Prostate gland (tissue), 2 donors: ENCODE measurements around the gene CAD. TPM values are rescaled to one million over a fixed set of nuclear protein-coding genes. Genes with fewer than 3 reads are reported as not detected.

Experiments used
- DNase-seq: peaks from one replicate; pipeline ENCODE4 v3.0.0-alpha.2; 2019; ENCODE audit warnings: low spot score
- H3K27ac ChIP-seq, 2 donors: fragments of 200-600 bp; sonication (generic); 2 replicates each; pipeline ENCODE4 v1.5.1; 2017 to 2019
- H3K27me3 ChIP-seq: fragments of 200-600 bp; sonication (generic); replicated peaks from 2 replicates; pipeline ENCODE4 v1.5.1; 2019; ENCODE audit not compliant: insufficient read depth
- H3K36me3 ChIP-seq, 2 donors: fragments of 200-600 bp; sonication (generic); 1 replicate in 1 of 2; 2 replicates in 1 of 2; pipeline versions ENCODE4 v1.5.1 to v1.8.1; 2017 to 2019
- H3K4me1 ChIP-seq: fragments of 200-600 bp; sonication (generic); replicated peaks from 2 replicates; pipeline ENCODE4 v1.5.1; 2019
- H3K4me3 ChIP-seq, 2 donors: fragments of 200-600 bp; sonication (generic); 2 replicates each; pipeline ENCODE4 v1.5.1; 2017 to 2019
- H3K9me3 ChIP-seq: fragments of 200-600 bp; sonication (generic); 2 replicates; pipeline ENCODE4 v1.5.1; 2017
- POLR2A ChIP-seq: fragments of 450-650 bp; IDR thresholded peaks from one replicate; pipeline ENCODE4 v1.6.1; 2016; ENCODE audit warnings: antibody characterized with exemption, mild to moderate bottlenecking
- POLR2AphosphoS5 ChIP-seq: sonication (generic); formaldehyde crosslinking; IDR thresholded peaks from one replicate; pipeline ENCODE4 v1.6.1; 2017; ENCODE audit warnings: antibody characterized with exemption
- WGBS: methylation state at CpG from one replicate; pipeline ENCODE4 v1.1.5; 2018; 5-methylcytosine and 5-hydroxymethylcytosine counted together
- intact Hi-C: fragments of 100-400 bp; cut with DNase I; formaldehyde crosslinking; loops from one replicate; pipeline ENCODE4 v1.14.2; 2022
- total RNA-seq, 2 donors: library from RNA; depleted of rRNA; stranded (reverse); fragments of >200 nt; gene quantifications; one replicate each; pipeline ENCODE4 v1.1.0, GENCODE V29; 2016
- TF ChIP-seq, protein P1 (sequence below), 4 experiments: fragments of 200-600 bp in 2 of 4; fragments of 450-650 bp in 2 of 4; sonication (generic) in 2 of 4; IDR thresholded peaks; 1 replicate in 3 of 4; 2 replicates in 1 of 4; pipeline ENCODE4 v1.5.1; 2016 to 2019; ENCODE audit warnings: antibody characterized with exemption in 4 of 4, mild to moderate bottlenecking in 2 of 4, moderate library complexity in 2 of 4

The CAD gene
- total RNA-seq, 2 donors from 2014 or later: 16.0 to 63.6 TPM

DNA sequence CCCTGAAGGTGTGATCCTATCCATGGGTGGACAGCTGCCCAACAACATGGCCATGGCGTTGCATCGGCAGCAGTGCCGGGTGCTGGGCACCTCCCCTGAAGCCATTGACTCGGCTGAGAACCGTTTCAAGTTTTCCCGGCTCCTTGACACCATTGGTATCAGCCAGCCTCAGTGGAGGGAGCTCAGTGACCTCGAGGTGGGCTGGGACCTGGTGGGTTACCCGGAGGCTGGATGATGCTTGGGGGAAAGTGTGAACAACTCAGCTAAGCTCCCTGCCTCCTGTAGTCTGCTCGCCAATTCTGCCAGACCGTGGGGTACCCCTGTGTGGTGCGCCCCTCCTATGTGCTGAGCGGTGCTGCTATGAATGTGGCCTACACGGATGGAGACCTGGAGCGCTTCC lies 16.2 kb downstream of the CAD start:
- H3K27ac ChIP-seq: no peak overlapping the region
- H3K9me3 ChIP-seq: no peaks in the 10 kb centered on the region
- intact Hi-C loops: no loop called here
- H3K4me1 ChIP-seq: no peaks in the 10 kb centered on the region
- WGBS: 93% methylated on average over 14 of the region's 14 CpGs
- no peak overlapping the region for H3K4me3 ChIP-seq
- no peaks in the 10 kb centered on the region for H3K27me3 ChIP-seq
- peaks cover 2 to 45% of the 10 kb centered on the region in 2 donors for H3K36me3 ChIP-seq
- DNase-seq: no peak
- TF ChIP-seq POLR2A (no peak), POLR2AphosphoS5 (no peak)
- TF ChIP-seq, protein P1, sequence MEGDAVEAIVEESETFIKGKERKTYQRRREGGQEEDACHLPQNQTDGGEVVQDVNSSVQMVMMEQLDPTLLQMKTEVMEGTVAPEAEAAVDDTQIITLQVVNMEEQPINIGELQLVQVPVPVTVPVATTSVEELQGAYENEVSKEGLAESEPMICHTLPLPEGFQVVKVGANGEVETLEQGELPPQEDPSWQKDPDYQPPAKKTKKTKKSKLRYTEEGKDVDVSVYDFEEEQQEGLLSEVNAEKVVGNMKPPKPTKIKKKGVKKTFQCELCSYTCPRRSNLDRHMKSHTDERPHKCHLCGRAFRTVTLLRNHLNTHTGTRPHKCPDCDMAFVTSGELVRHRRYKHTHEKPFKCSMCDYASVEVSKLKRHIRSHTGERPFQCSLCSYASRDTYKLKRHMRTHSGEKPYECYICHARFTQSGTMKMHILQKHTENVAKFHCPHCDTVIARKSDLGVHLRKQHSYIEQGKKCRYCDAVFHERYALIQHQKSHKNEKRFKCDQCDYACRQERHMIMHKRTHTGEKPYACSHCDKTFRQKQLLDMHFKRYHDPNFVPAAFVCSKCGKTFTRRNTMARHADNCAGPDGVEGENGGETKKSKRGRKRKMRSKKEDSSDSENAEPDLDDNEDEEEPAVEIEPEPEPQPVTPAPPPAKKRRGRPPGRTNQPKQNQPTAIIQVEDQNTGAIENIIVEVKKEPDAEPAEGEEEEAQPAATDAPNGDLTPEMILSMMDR (IDR thresholded peaks at IDR 0.05): no peak

DNA sequence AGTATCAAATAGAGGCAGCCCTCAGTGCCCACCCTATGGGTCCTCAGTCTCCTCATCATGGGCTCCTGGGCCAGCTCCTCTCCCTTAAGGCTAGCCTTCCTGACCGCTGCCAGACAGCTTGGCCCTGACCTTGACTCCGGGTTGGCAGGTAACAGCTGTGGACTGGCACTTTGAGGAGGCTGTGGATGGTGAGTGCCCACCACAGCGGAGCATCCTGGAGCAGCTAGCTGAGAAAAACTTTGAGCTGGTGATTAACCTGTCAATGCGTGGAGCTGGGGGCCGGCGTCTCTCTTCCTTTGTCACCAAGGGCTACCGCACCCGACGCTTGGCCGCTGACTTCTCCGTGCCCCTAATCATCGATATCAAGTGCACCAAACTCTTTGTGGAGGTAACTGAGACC lies 19.0 kb downstream of the CAD start:
- peaks cover 2 to 60% of the 10 kb centered on the region in 2 donors for H3K36me3 ChIP-seq
- DNase-seq: no peak
- intact Hi-C loops: no loop called here
- no peak for TF ChIP-seq POLR2A
- TF ChIP-seq POLR2AphosphoS5: no peak
- TF ChIP-seq, protein P1 (IDR thresholded peaks at IDR 0.05): no peak
- no peaks in the 10 kb centered on the region for H3K9me3 ChIP-seq
- H3K4me3 ChIP-seq: no peak overlapping the region
- H3K27me3 ChIP-seq: no peaks in the 10 kb centered on the region
- H3K4me1 ChIP-seq: no peaks in the 10 kb centered on the region
- WGBS: 94% methylated on average over 12 of the region's 12 CpGs
- H3K27ac ChIP-seq: no peak overlapping the region

DNA sequence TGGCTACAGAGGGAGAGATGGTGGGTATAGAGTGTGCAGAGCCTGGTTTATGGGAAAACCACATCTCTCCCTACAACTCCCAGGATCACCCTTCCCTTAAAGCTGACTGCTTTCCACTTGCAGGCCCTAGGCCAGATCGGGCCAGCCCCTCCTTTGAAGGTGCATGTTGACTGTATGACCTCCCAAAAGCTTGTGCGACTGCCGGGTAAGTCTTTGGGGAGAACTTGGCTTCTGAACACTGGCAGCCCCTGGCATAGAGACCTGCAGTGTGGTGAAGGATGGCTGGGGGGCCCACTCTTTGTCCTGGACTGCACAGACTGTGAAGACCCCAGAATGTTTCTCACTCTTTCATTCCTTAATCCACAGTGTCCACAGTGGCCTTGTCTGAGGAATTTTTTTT lies 19.5 kb downstream of the CAD start:
- Histone ChIP-seq H3K9me3 (no peaks in the 10 kb centered on the region), H3K36me3 (peaks cover 6 to 56% of the 10 kb centered on the region in 2 donors), H3K27ac (no peak overlapping the region), H3K4me1 (no peaks in the 10 kb centered on the region), H3K4me3 (no peak overlapping the region), H3K27me3 (no peaks in the 10 kb centered on the region)
- no peak for DNase-seq
- 92% methylated on average over 3 of the region's 3 CpGs for WGBS
- no peak for TF ChIP-seq POLR2AphosphoS5
- TF ChIP-seq, protein P1 (IDR thresholded peaks at IDR 0.05): no peak
- TF ChIP-seq POLR2A: no peak
- intact Hi-C loops: no loop called here

DNA sequence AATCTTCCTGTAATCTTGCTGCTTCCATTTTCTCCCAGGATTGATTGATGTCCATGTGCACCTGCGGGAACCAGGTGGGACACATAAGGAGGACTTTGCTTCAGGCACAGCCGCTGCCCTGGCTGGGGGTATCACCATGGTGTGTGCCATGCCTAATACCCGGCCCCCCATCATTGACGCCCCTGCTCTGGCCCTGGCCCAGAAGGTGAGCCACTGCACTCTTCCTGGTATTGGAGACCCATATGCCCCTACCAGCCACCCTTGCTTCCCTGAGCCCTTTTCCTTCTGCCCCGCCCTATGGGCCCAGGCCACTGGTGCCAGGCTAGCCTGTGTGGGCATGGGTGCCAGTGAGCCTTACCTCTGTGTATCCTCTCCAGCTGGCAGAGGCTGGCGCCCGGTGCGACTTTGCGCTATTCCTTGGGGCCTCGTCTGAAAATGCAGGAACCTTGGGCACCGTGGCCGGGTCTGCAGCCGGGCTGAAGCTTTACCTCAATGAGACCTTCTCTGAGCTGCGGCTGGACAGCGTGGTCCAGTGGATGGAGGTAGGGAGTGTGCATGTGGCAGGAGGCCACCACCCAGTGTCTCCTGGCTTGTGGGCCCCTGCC lies 20.3 kb downstream of the CAD start:
- DNase-seq: no peak
- Histone ChIP-seq H3K36me3 (peaks cover 12 to 50% of the 10 kb centered on the region in 2 donors), H3K27me3 (no peaks in the 10 kb centered on the region), H3K4me1 (no peaks in the 10 kb centered on the region), H3K27ac (no peak overlapping the region), H3K4me3 (no peak overlapping the region), H3K9me3 (no peaks in the 10 kb centered on the region)
- intact Hi-C loops: no loop called here
- WGBS: 95% methylated on average over 15 of the region's 15 CpGs
- TF ChIP-seq POLR2A (no peak), POLR2AphosphoS5 (no peak)
- TF ChIP-seq, protein P1 (IDR thresholded peaks at IDR 0.05): no peak

DNA sequence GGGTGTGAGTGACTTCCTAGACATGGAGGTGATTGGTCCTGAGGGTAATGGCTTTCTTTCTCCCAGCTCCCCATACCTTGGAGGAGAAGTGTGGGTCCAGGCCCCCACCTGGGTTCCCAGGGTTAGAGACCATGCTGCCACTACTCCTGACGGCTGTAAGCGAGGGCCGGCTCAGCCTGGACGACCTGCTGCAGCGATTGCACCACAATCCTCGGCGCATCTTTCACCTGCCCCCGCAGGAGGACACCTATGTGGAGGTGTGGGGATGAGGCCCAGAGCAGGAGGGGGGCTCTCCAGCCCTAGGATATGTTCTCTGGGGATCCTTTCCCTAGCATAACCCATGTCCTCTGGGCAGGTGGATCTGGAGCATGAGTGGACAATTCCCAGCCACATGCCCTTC lies 21.8 kb downstream of the CAD start:
- no peak overlapping the region for H3K4me3 ChIP-seq
- no peaks in the 10 kb centered on the region for H3K27me3 ChIP-seq
- DNase-seq: no peak
- intact Hi-C loops: no loop called here
- no peaks in the 10 kb centered on the region for H3K4me1 ChIP-seq
- WGBS: 89% methylated on average over 8 of the region's 8 CpGs
- no peak overlapping the region for H3K27ac ChIP-seq
- peaks cover 12 to 38% of the 10 kb centered on the region in 2 donors for H3K36me3 ChIP-seq
- TF ChIP-seq, protein P1 (IDR thresholded peaks at IDR 0.05): no peak
- TF ChIP-seq POLR2A (no peak), POLR2AphosphoS5 (no peak)
- H3K9me3 ChIP-seq: no peaks in the 10 kb centered on the region
